ENCODE data around the gene OR8B12.

The OR8B12 gene

DNA sequence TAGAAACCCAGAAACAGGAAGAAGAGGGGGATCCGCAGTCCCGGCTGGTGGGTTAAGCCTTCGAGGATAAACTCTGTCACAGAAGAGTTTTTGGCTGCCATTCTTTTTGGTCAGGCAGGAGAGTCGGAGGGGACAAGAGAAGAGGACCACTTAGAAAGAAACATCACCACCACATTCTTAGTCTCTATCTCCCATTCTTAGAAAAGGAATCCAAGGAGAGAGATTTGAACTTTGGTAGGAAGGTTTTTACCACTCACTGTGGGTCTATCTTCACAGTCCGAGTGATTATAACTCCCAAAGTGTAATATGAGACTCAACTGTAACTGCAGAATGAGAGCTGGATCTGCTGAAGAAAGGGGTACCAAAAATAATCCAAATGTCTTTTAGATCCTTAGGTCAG lies at the start of gene OR8B12:
OR8B12 (minus strand) TSS at position 101 of the 400 bp plus-strand sequence; CDS start at position 101, 0 bp downstream.
- DNase-seq (ENCODE audit: low spot score): no peak
- in situ Hi-C loops (cut with MboI; ENCODE audit: low sequenced_read_pairs, unreplicated experiment): no loop called here
- no peak for TF ChIP-seq CTCF (IDR thresholded peaks at IDR 0.05; ENCODE audit: borderline replicate concordance, control extremely low read depth, extremely low read depth, insufficient read depth, missing control alignments)

DNA sequence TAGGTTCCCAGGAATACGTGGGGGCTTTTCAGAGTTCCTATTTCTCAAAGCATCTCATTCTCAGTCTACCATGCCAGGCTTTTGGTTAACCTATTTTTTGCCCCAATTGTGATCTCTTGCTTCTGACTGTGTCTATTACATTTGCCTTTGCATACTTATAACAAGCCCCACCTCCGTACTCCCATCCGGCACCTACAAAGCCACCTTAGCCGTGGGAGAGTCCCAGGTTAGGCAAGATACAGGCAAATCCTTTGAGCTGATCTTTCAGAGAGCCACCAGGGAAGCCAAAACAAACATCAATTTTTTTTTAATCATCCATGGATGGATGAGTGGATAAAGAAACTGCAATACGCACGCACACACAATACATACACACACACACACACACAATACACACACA lies 49.2 kb upstream of the OR8B12 start:
- in situ Hi-C loops (cut with MboI; ENCODE audit: low sequenced_read_pairs, unreplicated experiment): loop anchor here (25.0 kb wide), 2 partner anchors 180 to 530 kb away; partner anchors contain the start of gene OR8B4
- DNase-seq (ENCODE audit: low spot score): no peak
- no peak for TF ChIP-seq CTCF (IDR thresholded peaks at IDR 0.05; ENCODE audit: borderline replicate concordance, control extremely low read depth, extremely low read depth, insufficient read depth, missing control alignments)

GRCh38 chr11:124591430-124591829 lies 48.0 kb upstream of the OR8B12 start:
- DNase-seq (ENCODE audit: low spot score): no peak
- TF ChIP-seq CTCF (IDR thresholded peaks at IDR 0.05; ENCODE audit: borderline replicate concordance, control extremely low read depth, extremely low read depth, insufficient read depth, missing control alignments): no peak
- in situ Hi-C loops (cut with MboI; ENCODE audit: low sequenced_read_pairs, unreplicated experiment): loop anchor here (25.0 kb wide), 2 partner anchors 179 to 529 kb away; partner anchors contain the start of gene OR8B4

DNA sequence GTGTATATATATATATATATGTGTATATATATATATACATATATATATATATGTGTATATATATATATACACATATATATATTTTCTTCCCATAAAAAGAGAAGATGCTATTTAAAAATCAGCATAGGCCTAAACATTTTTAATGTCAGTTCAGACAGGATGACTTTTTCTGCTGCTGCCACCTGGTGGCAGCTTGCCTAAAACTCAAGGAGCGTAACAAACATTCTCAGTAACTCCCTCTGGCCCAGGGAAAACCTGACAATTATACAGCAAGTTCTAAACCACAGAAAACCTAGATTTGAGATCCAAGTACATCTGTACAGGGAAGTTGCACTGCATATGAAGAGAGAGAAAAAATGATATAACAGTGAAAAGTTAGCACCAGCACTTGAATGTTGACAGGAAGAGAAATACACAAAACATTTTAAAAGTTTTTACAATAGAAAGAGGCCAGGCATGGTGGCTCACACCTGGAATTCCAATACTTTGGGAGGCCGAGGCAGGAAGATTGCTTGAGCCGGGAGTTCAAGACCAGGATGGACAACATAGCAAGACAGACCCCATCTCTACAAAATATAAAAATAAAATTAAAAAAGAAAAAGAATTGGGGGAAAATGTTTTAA lies 42.9 kb upstream of the OR8B12 start:
- TF ChIP-seq CTCF (IDR thresholded peaks at IDR 0.05; ENCODE audit: borderline replicate concordance, control extremely low read depth, extremely low read depth, insufficient read depth, missing control alignments): peak; percentile 72
- in situ Hi-C loops (cut with MboI; ENCODE audit: low sequenced_read_pairs, unreplicated experiment): loop anchor here (25.0 kb wide), 2 partner anchors 174 to 524 kb away; partner anchors contain the start of gene OR8B4

DNA sequence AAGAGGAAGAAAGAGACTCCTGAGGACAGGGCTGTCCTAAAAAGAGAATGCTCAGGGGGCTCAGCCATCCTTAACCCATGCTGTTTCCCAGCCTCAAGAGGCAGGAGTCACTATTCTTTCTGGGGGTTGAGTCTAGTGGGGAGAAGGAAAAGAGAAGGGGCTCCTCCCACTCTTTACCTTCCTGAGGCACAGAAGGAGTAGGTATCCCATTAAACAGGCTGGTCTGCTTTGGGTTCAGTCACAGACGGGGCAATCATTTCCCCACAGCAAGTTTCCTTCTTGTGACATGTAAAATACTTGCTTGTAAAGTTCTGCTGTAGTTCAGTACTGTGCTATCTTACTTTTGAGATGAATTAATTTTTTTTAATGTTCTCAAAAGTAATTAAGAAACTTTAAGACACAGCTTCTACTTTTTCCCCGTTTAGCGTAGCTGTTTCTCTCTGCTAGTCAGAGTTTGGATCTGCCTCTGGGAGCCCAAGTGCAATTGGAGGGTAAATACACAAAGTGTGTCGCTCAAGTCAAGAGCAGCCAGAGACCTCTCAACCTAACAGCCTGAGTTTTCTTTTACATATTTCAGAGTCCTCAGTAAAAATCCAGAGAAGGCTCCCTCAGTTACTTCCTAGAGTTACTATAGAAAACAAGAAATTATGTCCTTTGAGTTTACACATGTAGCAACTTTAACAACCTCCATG lies 41.4 kb upstream of the OR8B12 start:
- no peak for TF ChIP-seq CTCF (IDR thresholded peaks at IDR 0.05; ENCODE audit: borderline replicate concordance, control extremely low read depth, extremely low read depth, insufficient read depth, missing control alignments)
- in situ Hi-C loops (cut with MboI; ENCODE audit: low sequenced_read_pairs, unreplicated experiment): loop anchor here (25.0 kb wide), 2 partner anchors 173 to 523 kb away; partner anchors contain the start of gene OR8B4
- no peak for DNase-seq (ENCODE audit: low spot score)

More for the DNA sequence above, 42.9 kb upstream of the OR8B12 start:
- DNase-seq (ENCODE audit: low spot score): peak; percentile 38

DNA sequence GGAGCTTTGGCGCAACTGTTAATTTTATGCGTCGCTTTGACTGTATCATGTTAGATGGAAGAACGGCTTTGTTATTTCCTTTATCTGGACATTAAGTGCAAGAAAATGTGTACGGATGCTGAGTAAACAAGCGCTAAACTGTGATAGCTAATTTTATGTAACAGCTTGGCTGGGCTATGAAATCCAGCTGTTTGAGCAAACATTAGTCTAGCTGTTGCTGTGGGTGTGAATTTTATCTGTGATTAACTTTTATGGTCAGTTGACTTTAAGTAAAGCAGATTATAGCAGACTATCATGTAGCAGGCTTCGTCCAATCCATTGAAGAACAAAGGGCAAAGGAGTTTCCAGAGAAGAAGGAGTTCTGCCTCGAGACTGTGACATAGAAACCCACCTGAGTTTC lies 40.3 kb upstream of the OR8B12 start:
- no peak for TF ChIP-seq CTCF (IDR thresholded peaks at IDR 0.05; ENCODE audit: borderline replicate concordance, control extremely low read depth, extremely low read depth, insufficient read depth, missing control alignments)
- in situ Hi-C loops (cut with MboI; ENCODE audit: low sequenced_read_pairs, unreplicated experiment): loop anchor here (25.0 kb wide), 2 partner anchors 171 to 521 kb away; partner anchors contain the start of gene OR8B4
- DNase-seq (ENCODE audit: low spot score): no peak
